OCI-LY7 (cell line): ENCODE measurements around the gene TPM2. TPM values are rescaled to one million over a fixed set of nuclear protein-coding genes. Genes with fewer than 3 reads are reported as not detected.

Experiments used
- BruUV-seq: library from RNA; stranded (reverse); fragments of 400-500 nt; replicated peaks from 2 replicates; lab custom pipeline; 2021; lab: Mats Ljungman, UMichigan
- CTCF ChIA-PET: fragments of 300-600 bp; sonication (Branson Sonifier 250); formaldehyde crosslinking; loops from one replicate; lab custom pipeline; 2022; ENCODE audit warnings: antibody characterized with exemption; ENCODE audit not compliant: unreplicated experiment; lab: Charles Lee
- POLR2A ChIA-PET: fragments of 300-600 bp; sonication (Branson Sonifier 250); formaldehyde crosslinking; loops from one replicate; lab custom pipeline; 2022; ENCODE audit warnings: antibody characterized with exemption; lab: Charles Lee
- DNase-seq: peaks from one replicate; pipeline ENCODE4 v3.0.0-alpha.2; 2015; ENCODE audit warnings: low spot score
- H2AFZ ChIP-seq: fragments of 200-600 bp; sonication (generic), shearing (Covaris generic); 2 replicates; pipeline ENCODE4 v1.6.1; 2014; ENCODE audit warnings: mild to moderate bottlenecking, antibody characterized with exemption, low read length, moderate library complexity
- H3K27ac ChIP-seq: fragments of 200-600 bp; sonication (generic); 2 replicates; pipeline ENCODE4 v1.5.1; 2014; ENCODE audit warnings: mixed run types, low read depth, mild to moderate bottlenecking, moderate library complexity, low read length, inconsistent platforms; ENCODE audit not compliant: poor library complexity, severe bottlenecking
- H3K36me3 ChIP-seq: fragments of 200-600 bp; sonication (generic); 2 replicates; pipeline ENCODE4 v1.6.1; 2014; ENCODE audit warnings: mild to moderate bottlenecking, antibody characterized with exemption, low read length, moderate library complexity, mixed read lengths; ENCODE audit not compliant: insufficient read depth
- H3K4me1 ChIP-seq: fragments of 200-600 bp; sonication (generic); 2 replicates; pipeline ENCODE4 v1.5.1; 2014; ENCODE audit warnings: mild to moderate bottlenecking, low read length; ENCODE audit not compliant: insufficient read depth, poor library complexity, severe bottlenecking
- H3K4me2 ChIP-seq: fragments of 200-600 bp; sonication (generic); 2 replicates; pipeline ENCODE4 v1.6.1; 2014; ENCODE audit warnings: mild to moderate bottlenecking, low read length
- H3K4me3 ChIP-seq: fragments of 200-600 bp; sonication (generic); 2 replicates; pipeline ENCODE4 v1.5.1; 2014; ENCODE audit warnings: mild to moderate bottlenecking, low read depth, low read length; ENCODE audit not compliant: poor library complexity, severe bottlenecking
- H3K79me2 ChIP-seq: fragments of 200-600 bp; sonication (generic); 2 replicates; pipeline ENCODE4 v1.6.1; 2016; ENCODE audit warnings: low read depth, mild to moderate bottlenecking, low read length, moderate library complexity, mixed read lengths; ENCODE audit not compliant: insufficient read depth
- H3K9me2 ChIP-seq: fragments of 200-600 bp; sonication (generic); 2 replicates; pipeline ENCODE4 v1.6.1; 2016; ENCODE audit warnings: mild to moderate bottlenecking, low read length, mixed read lengths; ENCODE audit not compliant: insufficient read depth
- H3K9me3 ChIP-seq: fragments of 200-600 bp; sonication (generic); 2 replicates; pipeline ENCODE4 v1.6.1; 2014; ENCODE audit warnings: mild to moderate bottlenecking, mixed run types, low read length, mixed read lengths
- H4K20me1 ChIP-seq: fragments of 200-600 bp; sonication (generic); 2 replicates; pipeline ENCODE4 v1.6.1; 2014; ENCODE audit warnings: mild to moderate bottlenecking, antibody characterized with exemption, low read length, moderate library complexity, mixed read lengths; ENCODE audit not compliant: insufficient read depth
- CTCF ChIP-seq: fragments of 200-600 bp; sonication (generic); conservative IDR thresholded peaks from 2 replicates; pipeline ENCODE4 v1.5.1; 2014; ENCODE audit warnings: mild to moderate bottlenecking, antibody characterized with exemption, low read length, moderate library complexity, mixed read lengths
- EZH2phosphoT487 ChIP-seq: fragments of 200-600 bp; sonication (generic); IDR thresholded peaks from 2 replicates; pipeline ENCODE4 v1.6.1; 2018; ENCODE audit warnings: low read depth, borderline replicate concordance, mild to moderate bottlenecking, mixed run types, antibody characterized with exemption, low read length, moderate library complexity, mixed read lengths
- intact Hi-C: fragments of 100-400 bp; cut with micrococcal nuclease; formaldehyde crosslinking; loops from one replicate; pipeline ENCODE4 v1.10.0; 2022; ENCODE audit not compliant: unreplicated experiment
- total RNA-seq, 2 experiments: library from RNA; depleted of rRNA in 1 of 2; stranded (reverse); fragments of >200 nt in 1 of 2; shearing (Covaris generic) in 1 of 2; gene quantifications; 2 replicates each; pipeline ENCODE4 v1.2.3, GENCODE V29; 2014 to 2022

The TPM2 gene
- total RNA-seq, 2 experiments from 2014 or later = 2.5 TPM; not detected in 1

- Histone ChIP-seq H3K79me2 (no peaks in the 10 kb centered on the region), H3K36me3 (no peaks in the 10 kb centered on the region), H3K4me1 (peaks cover 8% of the 10 kb centered on the region), H4K20me1 (no peaks in the 10 kb centered on the region), H3K27ac (no peak within 1 kb of the TSS), H3K9me2 (no peaks in the 10 kb centered on the region), H3K4me2 (no peak within 1 kb of the TSS), H3K9me3 (no peaks in the 10 kb centered on the region), H3K4me3 (no peak within 1 kb of the TSS), H2AFZ (no peak within 1 kb of the TSS)
- TF ChIP-seq CTCF (no peak), EZH2phosphoT487 (no peak)
- BruUV-seq = no TSS peak
- ChIA-PET CTCF (interaction anchor here (0.5 to 0.7 kb wide), 2 partner anchors 9 to 26 kb away, joined by 3 to 5 read pairs; no protein-coding TSS in a partner anchor), POLR2A (interaction anchor here (0.6 to 3.1 kb wide), 4 partner anchors 8 to 85 kb away, joined by 3 to 12 read pairs (median 3); partner anchors contain the start of gene ARHGEF39)
- intact Hi-C loops = no loop called here
- no peak for DNase-seq
Measured at GRCh38 chr9:35673132-35674024, 16.3 kb downstream of the TPM2 start, which contains the start of gene CA9. Gene CA9, plus strand, starts transcription at chr9:35673928. Its CDS starts 32 bp downstream, at chr9:35673960.

GRCh38 chr9:35669331-35670145, 20.2 kb downstream of the TPM2 start:
- intact Hi-C loops = no loop called here
- Histone ChIP-seq H3K79me2 (no peaks in the 10 kb centered on the region; the same call in 1 of the 2 replicates), H3K9me3 (no peaks in the 10 kb centered on the region), H3K4me3 (no peak overlapping the region), H3K9me2 (no peaks in the 10 kb centered on the region), H4K20me1 (no peaks in the 10 kb centered on the region), H3K27ac (no peak overlapping the region), H2AFZ (no peak overlapping the region), H3K36me3 (no peaks in the 10 kb centered on the region), H3K4me2 (no peak overlapping the region), H3K4me1 (peaks cover 22% of the 10 kb centered on the region)
- TF ChIP-seq CTCF (no peak), EZH2phosphoT487 (no peak)
- ChIA-PET CTCF (interaction anchor here (0.5 to 0.9 kb wide), 2 partner anchors 11 to 15 kb away, joined by 4 to 6 read pairs; no protein-coding TSS in a partner anchor), POLR2A (interaction anchor here (0.6 to 1.6 kb wide), 5 partner anchors 11 to 49 kb away, joined by 3 to 8 read pairs (median 3); partner anchors contain the start of genes CCDC107, RMRP and SIT1)
- no TSS peak for BruUV-seq
- DNase-seq = no peak
